NCI-H187 treated with DMSO at 0.1 percent for 48 hours (cell line): ENCODE measurements around the gene EDARADD.
"Not testable (repeated sequence)": the region's sequence is repeated elsewhere in the genome, so short reads cannot be mapped to it uniquely, and the experiment has no call there.

Experiments
- DNase-seq: peaks from one replicate; lab custom pipeline; 2025; lab: John Stamatoyannopoulos, UW

The EDARADD gene

GRCh38 chr1:236438614-236439013 lies 44.5 kb downstream of the EDARADD start:
- DNase-seq = no peak

GRCh38 chr1:236440373-236440772 lies 46.3 kb downstream of the EDARADD start:
- DNase-seq = no peak

GRCh38 chr1:236450779-236451178 lies 56.7 kb downstream of the EDARADD start:
- no peak for DNase-seq

GRCh38 chr1:236451796-236452373 lies 57.8 kb downstream of the EDARADD start:
- DNase-seq = no peak

- no peak for DNase-seq
These were observed 61.2 kb downstream of the EDARADD start for GRCh38 chr1:236455243-236455642.

GRCh38 chr1:236457775-236458174 lies 63.7 kb downstream of the EDARADD start:
- no peak for DNase-seq

GRCh38 chr1:236458996-236459395 lies 64.9 kb downstream of the EDARADD start:
- no peak for DNase-seq

GRCh38 chr1:236460103-236460502 lies 66.0 kb downstream of the EDARADD start:
- no peak for DNase-seq

GRCh38 chr1:236464197-236464596 lies 70.1 kb downstream of the EDARADD start:
- DNase-seq = not testable (repeated sequence)

GRCh38 chr1:236465231-236465958 lies 71.3 kb downstream of the EDARADD start:
- no peak for DNase-seq

GRCh38 chr1:236465959-236466303 lies 71.8 kb downstream of the EDARADD start:
- no peak for DNase-seq

GRCh38 chr1:236467327-236467641 lies 73.2 kb downstream of the EDARADD start:
- no peak for DNase-seq

- DNase-seq = no peak
These were observed 74.5 kb downstream of the EDARADD start for GRCh38 chr1:236468625-236469024.

GRCh38 chr1:236469466-236469865 lies 75.4 kb downstream of the EDARADD start:
- DNase-seq = no peak

GRCh38 chr1:236471096-236471495 lies 77.0 kb downstream of the EDARADD start:
- DNase-seq = no peak

GRCh38 chr1:236471653-236472052 lies 77.6 kb downstream of the EDARADD start:
- no peak for DNase-seq

GRCh38 chr1:236472850-236473788 lies 79.0 kb downstream of the EDARADD start:
- no peak for DNase-seq

GRCh38 chr1:236476019-236476418 lies 81.9 kb downstream of the EDARADD start:
- no peak for DNase-seq

GRCh38 chr1:236480758-236481436 lies 86.8 kb downstream of the EDARADD start:
- DNase-seq = no peak

GRCh38 chr1:236484310-236484971 lies 90.4 kb downstream of the EDARADD start:
- no peak for DNase-seq

- DNase-seq = no peak
These were observed 92.4 kb downstream of the EDARADD start for GRCh38 chr1:236486356-236487002.
